Measurements from ENCODE around the gene PSMC3. TPM values are rescaled to one million over a fixed set of nuclear protein-coding genes. Genes with fewer than 3 reads are reported as not detected.

The PSMC3 gene
- polyA plus RNA-seq, 5 donors = 120 to 156 (median 139) TPM

DNA sequence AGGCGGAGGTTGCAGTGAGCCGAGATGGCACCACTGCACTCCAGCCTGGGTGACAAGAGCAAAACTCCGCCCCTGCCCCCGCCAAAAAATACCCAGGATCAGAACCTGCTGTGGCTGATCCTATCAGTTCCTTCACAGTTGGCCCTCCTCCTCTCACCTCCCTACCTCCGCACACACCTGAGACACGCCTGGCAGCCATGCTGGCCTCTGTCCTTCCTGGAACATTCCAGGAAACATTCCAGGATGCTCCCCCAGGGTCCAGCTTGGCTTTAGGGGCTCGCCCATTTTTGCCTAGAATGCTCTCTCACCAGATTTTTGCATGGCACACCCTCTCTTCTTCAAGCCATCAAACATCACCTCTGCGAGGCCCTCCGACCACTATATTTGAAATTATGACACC is 20.6 kb upstream of the PSMC3 start:
- no peak for DNase-seq

DNA sequence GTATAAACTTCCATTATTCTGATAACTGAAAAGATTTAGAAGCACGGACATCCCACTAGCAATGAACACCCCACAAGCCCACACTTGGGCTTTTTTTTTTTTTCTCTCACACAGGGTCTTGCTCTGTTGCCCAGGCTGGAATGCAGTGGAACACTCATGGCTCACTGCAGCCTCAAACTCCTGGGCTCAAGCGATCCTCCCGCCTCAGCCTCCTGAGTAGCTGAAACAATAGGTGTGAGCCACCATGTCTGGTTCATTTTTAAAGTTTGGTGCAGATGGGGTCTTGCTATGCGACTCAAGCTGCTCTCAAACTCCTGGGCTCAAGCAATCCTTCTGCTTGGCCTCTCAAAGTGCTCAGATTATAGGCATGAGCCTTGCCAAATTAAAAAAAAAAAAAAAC is 19.6 kb upstream of the PSMC3 start:
- no peak for DNase-seq

DNA sequence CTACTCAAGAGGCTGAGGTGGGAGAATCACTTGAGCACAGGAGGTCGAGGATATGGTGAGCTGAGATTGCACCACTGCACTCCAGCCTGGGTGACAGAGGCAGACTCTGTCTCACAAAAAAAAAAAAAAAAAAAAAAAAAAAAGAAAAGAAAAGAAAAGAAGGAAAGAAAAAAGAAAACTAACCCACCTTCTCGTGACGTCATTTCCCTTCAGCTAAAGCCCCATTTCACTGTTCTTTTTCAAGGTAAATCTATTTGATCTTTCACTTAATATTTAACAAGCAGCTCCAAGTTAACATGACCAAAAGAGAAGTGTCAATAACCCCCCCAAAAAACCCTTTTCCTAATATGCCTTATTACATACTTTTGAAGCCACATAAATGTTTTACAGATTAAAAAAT is 17.6 kb upstream of the PSMC3 start:
- no peak for DNase-seq

DNA sequence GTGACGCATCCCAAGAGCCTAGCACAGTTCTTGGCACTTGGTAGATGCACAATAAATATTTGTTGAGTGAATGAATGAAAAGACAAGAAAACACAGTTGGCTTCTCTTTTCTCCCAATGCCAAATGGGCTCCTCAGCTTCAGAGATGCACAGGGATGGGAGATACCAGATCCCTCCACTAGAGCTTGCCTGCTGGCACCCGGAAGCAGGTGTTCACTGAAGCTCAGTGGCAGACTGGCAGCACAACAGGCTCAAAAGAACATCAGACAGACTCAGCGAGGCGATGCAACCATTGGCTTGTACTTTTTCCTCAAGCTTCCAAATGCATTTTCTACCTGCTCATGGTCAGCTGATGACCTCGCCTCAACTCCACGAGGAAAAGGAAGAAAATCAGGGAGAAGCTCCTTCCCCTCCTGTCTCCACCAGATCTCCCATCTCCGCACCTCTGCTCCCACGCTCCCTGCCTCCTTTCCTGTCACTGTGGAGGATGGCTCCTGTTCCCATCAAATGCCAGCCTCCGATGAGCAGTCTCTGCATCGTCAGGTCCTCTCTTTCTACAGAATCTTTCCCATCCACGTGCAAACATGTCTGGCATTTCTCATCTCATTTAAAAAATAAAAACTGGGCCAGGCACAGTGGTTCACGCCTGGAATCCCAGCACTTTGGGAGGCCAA is 16.9 kb upstream of the PSMC3 start:
- DNase-seq = no peak

DNA sequence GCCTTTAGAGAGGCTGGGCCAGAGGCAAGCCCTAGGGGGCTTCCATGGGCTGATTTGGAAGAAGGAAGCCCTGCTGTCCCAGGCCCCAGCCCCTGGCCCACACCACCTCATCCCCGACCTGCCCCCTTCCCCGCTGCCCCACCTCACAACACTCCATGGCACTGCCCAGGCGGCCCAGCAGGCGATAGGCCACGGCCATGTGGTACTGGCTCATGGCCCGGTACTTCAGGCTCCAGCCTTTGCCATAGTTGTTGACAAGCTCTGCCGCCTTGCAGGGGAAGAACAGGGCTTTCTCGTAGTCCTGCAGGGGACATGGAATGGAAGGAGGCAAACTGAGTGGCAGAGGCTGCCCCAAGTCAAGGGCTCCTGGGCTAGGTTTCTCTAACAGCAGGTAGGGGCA is 16.3 kb upstream of the PSMC3 start:
- DNase-seq = no peak

DNA sequence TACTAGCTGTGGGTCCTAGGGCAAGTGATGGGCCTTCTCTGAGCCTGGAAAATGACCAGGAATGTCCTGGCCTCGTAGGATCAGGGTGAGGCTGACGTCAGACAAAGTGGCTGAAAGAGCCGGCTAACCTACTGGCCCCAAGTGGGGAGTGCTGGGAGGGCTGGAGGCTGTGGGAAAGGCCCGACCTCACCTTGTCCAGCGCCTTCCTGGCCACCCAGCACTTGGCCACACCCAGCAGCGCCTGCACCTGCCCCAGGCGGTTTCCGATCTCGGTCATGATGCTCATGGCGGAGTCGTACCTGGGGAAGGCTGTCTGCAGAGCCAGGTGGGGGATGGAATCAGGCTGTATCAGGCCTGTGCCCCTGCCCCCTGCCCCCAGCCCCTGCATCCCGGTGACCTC is 15.2 kb upstream of the PSMC3 start:
- no peak for DNase-seq

DNA sequence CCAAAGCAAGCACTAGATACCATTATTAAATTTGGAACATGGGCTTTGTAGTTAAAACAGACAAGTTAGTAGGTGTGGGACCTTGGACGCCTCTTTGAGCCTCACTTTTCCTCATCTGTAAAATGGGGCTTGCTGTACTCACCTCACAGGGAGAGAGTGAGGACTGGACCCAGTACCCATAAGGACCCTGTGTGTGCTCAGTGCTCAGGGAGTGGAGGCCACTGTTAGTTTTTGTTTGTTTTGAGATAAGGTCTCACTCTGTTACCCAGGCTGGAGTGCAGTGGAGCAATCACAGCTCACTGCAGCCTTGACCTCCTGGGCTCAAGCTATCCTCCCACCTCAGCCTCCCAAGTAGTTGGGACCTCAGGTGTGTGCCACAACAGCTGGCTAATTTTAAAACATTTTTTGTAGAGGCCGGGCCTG is 13.8 kb upstream of the PSMC3 start:
- DNase-seq = no peak

DNA sequence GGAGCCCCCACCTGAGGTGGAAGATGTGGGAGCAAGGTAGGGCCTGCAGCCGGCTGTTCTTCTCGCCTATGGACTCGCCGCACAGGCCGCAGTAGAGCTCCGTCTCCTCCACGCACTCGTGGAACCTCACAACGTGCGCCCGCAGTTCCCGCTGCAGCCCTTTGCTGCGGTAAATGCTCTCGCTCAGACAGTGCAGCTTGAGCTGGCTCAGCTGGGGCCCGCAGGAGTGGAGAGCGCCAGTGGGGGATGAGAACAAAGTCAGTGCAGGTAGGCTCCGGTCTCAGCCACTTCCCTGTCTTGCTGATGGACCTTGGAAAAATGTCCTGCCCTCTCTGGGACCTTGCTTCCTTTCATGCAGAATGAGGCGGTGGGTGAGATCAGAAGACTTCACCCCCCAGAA is 12.5 kb upstream of the PSMC3 start:
- no peak for DNase-seq

DNA sequence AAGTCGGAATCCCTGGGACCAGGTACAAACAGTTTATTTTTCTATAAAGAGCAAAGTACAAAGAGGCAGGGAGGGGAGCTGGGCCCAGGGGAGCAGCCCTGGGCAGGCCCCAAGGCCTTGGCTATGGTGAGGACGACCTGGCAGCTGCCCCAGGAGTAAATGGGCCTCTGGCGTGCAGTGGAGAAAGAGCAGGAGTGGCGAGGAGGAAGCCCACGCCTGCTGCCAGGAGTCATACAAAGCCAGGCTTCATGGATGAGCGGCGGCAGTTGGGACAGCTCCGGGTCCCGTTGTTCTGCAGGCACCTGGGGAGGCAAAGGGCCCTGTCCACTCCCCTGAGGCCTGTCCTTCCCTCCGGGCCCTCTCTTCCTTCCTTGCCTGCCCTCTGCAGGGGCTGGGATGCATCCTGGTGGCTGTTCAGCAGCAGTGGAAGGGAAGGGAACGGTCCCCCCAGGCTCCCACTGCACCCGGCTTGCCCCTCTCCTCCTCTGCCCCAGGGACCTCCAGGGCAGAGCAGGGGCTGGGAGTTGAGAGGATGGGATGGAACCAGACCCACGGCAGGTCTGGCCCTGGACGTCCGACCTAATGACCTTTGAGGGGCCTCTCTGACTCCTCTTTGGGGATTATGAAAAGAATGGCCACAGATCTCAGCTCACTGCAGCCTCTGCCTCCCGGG is 11.6 kb upstream of the PSMC3 start:
- no peak for DNase-seq

DNA sequence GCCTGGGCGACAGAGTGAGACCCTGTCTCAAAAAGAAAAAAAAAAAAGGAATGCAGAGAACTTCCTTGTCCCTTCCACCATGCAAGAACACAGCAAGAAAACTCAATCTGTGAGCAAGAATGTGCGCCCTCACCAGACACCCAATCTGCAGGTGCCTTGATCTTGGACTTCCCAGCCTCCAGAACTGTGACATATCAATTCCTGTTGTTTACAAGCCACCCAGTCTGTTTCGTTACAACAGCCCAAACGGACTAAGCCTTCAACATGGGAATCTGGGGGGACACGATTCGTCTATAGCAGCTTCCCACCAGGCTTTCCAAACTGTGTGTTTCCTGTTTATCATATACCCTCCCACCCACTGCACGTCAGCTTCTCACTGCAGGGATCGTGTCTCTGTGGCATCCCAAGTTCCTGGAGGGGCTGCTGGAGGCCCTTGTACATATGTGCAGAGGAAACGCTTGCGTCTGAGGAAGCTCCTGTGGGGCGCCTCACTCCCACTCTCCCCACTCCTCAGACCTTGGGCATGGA is 11.0 kb upstream of the PSMC3 start:
- no peak for DNase-seq

DNA sequence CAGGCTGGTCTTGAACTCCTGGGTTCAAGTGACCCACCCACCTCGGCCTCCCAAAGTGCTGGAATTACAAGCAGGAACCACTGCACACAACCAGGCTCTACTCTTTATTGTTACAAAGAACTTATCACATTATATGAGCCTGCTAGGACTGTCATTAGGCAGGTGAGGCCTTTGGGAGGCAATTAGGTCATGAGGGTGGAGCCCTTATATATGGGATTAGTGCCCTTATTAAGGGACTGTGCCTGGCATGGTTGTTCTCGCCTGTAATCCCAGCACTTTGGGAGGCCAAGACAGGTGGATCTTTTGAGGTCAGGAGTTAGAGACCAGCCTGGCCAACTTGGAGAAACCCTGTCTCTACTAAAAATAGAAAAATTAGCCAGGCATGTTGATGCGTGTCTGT is 10.5 kb upstream of the PSMC3 start:
- DNase-seq = no peak

DNA sequence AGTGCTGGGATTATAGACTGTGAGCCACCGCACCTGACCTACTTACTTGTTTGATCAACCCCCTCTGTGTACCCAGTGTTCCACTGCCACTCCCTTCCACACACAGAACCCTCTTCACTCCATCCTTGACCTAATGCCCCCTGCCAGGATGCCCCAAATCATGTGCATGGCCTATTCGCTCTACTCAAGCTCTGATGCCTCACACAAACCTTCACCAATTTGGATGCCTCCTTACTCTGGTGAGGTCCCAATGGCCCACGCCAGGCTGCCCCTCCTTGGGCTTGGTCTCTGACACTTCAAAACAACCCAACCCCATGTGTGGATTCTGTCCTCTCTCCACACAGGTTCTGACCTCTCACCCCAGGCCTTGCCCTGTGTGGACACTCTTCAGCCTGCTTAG is 9.4 kb upstream of the PSMC3 start:
- DNase-seq = no peak

DNA sequence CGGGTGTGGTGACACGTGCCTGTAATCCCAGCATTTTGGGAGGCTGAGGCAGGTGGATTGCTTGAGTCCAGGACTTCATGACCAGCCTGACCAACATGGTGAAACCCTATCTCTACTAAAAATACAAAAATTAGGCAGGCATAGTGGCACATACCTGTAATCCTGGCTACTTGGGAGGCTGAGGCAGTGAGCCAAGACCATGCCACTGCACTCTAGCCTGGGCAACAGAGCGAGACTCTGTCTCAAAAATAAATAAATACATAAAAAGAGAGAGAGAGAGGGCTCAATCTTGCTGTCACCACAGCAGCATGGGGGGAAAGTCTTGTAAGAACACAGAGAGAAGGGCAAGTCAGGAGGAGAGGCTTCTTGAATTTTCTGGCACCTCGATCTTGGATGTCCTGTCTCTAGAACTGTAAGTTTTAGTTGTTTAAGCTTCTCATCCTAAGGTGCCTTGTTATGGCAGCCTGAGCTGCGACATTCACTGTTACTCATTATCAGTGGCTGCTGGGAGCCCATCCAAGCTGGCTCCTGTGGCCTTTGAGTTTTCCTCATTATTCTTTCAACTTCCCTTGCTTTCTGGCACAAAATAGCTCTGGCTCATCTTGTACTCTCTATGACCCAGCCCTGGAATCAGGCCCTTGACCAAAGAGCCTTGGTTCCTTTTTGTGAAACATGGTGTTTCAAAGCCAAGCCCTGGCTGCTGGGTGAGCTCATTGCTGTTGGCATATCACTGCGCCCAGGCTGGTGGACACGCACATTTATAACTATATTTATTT is 8.0 kb upstream of the PSMC3 start:
- DNase-seq = no peak

DNA sequence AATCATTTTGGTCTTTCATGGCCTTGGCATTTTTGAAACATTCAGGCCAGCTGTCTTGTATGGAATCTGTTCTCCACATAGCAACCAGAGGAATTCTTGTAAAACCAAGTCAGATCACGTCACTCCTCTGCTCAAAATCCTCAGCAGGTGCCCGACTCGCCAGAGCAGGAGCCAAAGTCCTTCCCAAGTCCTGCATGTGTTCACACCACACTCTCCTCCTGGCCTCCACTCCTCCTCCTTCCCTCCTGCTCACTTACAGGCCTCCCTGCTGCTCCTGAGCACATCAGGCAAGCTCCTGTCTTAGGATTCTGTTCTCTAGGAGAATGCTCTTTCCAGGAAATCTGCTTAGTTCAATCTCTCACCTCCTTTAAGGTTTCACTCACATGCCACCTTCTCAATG is 6.9 kb upstream of the PSMC3 start:
- DNase-seq = no peak

DNA sequence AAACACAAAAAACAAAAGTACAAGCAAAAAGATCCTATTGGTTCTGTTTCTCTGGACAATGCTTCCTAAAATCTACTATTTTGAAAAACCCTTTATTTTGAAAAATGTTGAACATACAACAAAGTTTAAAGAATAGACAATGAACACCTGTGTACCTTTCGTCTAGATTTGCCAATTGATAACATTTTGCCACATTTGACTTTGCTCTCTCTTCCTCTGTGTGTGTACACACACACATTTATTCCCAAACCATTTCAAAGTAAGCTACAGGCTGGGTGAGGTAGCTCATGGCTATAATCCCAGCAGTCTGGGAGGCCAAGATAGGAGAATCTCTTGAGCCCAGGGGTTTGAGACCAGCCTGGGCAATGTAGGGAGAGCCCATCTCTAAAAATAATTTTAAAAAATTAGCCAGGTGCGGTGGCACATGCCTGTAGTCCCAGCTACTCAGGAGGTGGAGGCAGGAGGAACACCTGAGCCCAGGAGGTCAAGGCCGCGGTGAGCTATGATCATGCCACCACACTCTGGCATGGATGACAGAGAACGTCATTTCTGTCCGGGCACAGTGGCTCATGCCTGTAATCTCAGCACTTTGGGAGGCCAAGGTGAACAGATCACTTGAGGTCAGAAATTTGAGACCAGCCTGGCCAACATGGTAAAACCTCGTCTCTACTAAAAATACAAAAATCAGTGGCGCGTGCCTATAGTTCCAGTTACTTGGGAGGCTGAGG is 5.3 kb upstream of the PSMC3 start:
- DNase-seq = no peak

DNA sequence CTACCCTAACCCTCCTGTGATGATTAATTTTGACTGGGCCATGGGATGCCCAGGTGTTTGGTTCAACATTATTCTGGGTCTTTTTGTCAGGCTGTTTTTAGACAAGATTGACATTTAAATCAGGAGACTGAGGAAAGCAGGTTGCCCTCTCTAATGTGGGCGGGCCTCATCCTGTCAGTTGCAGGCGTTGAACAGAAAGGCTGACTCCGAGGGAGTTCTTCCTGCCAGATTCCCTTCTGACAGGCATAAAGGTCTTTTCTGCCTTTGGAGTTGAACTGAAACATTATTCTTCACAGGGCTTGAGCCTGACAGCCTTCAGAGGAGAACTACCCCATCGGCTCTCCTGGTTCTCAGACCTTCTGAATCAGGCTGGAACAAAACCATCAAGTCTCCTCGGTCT is 4.3 kb upstream of the PSMC3 start:
- no peak for DNase-seq

DNA sequence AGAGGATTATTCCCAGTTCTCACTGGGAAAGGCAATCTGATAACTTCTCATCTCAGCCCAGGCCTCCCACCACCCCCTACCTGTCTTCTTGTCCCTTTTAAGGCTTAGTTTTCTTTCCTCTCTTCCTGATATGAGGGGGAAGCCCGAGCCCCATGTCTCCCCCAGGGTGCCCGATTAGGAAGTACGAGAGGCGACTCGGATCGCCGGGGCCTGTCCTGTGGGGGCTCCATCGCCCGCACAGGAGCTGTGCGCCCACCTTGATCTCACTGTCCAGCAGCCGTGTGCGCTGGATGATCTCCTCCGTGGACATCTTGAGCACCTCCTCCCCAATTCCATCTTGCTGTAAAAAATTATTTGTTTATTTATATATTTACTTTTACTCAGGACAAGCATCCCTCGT is 628 bp downstream of the PSMC3 start:
- no peak for DNase-seq

DNA sequence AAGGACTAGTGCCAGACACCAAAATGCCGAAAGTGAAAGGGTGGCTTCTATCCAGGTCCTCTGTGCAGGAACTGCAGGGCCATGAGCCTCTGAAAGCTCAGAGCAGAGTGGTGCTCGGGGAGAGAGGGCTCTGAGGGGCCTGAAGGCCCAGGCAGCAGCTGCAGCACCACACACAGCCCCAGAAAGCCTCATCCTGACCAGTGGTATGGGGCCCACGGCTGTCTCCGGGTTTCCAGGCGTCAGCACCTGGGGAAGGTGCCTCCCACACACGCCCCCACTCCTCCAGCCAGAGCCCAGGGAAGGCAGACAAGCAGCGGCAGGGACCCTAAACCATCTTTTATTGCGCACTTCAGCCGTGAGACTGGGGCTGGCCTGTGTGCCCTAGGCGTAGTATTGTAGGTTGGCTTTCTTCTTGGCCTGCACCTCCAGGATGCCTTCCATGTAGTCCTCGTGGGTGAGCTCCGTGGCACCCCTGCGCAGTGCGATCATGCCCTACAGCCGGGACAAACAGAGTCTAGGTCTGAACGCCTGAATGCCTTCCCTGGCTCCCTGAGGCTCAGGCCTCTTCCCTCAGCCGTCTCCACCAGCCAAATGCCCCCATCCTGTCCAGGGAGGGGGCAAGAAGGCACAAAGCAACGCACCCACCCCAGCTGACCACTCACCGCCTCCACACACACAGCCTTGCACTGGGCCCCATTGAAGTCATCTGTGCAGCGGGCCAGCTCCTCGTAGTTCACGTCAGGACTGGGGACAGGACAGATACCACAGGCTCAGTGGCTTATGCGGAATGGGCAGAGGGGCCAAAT is 7.6 kb downstream of the PSMC3 start:
- no peak for DNase-seq

DNA sequence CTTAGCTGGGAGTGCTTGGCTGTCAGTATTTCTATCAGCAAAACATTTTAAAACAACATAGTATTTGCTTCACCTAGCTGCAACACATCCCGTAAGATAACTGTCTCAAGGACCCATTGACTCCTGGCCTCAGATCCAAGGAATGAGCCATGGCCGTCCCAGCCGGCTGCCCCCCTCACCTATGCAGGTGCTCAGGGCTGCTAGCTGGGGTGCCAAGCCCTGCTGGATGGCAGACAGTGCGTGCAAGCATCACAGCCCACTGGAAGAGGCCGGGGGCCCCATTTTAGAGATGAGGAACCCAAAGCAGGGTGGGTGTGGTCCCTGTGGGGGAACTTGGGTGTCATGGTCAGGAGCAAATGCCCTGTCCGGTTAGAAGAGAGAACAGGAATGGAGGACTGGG is 8.5 kb downstream of the PSMC3 start:
- no peak for DNase-seq

DNA sequence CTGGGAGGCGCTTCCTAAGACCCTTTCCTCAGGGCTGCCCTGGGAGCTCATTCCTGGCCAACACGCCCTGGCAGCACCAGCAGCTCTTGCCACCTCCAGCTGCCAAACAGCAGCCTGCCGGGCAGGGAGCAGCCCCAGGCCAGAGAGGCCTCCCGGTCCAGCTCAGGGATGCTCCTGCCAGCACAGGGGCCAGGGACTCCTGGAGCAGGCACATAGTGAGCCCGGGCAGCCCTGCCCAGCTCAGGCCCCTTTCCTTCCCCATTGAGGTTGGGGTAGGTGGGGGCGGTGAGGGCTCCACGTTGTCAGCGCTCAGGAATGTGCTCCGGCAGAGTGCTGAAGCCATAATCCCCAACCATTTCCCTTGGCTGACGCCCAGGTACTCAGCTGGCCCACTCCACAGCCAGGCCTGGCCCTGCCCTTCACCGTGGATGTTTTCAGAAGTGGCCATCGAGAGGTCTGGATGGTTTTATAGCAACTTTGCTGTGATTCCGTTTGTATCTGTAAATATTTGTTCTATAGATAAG is 10.2 kb downstream of the PSMC3 start:
- DNase-seq = peak; percentile 78 to 79

All from right lung (tissue), 5 donors.